Stomach smooth muscle (tissue), 2 donors: ENCODE results near the gene TRPM3.

ENCODE experiments used
- H3K27ac ChIP-seq: one replicate; pipeline ENCODE4 v1.7.0; 2013; ENCODE audit warnings: mild to moderate bottlenecking, low read length, inconsistent platforms
- H3K27me3 ChIP-seq, 2 donors: one replicate each; pipeline ENCODE4 v1.7.0; 2013; ENCODE audit warnings: low read length in 2 of 2; ENCODE audit not compliant: insufficient read depth in 2 of 2, control insufficient read depth in 1 of 2
- H3K36me3 ChIP-seq, 2 donors: one replicate each; pipeline ENCODE4 v1.7.0; 2013; ENCODE audit warnings: low read length in 2 of 2; ENCODE audit not compliant: control insufficient read depth in 2 of 2, insufficient read depth in 2 of 2
- H3K4me1 ChIP-seq: one replicate; pipeline ENCODE4 v1.7.0; 2013; ENCODE audit warnings: low read length; ENCODE audit not compliant: control insufficient read depth, insufficient read depth
- H3K4me3 ChIP-seq, 2 donors: one replicate each; pipeline ENCODE4 v1.7.0; 2013; ENCODE audit warnings: low read length in 2 of 2
- H3K9ac ChIP-seq, 2 donors: one replicate each; pipeline ENCODE4 v1.7.0; 2013; ENCODE audit warnings: low read length in 2 of 2, mild to moderate bottlenecking in 1 of 2
- H3K9me3 ChIP-seq, 2 donors: one replicate each; pipeline ENCODE4 v1.7.0; 2013; ENCODE audit warnings: low read length in 2 of 2; ENCODE audit not compliant: control insufficient read depth in 2 of 2
- donor health status: healthy.
- donor health status: Pancreatic carcinoma.

The TRPM3 gene

DNA sequence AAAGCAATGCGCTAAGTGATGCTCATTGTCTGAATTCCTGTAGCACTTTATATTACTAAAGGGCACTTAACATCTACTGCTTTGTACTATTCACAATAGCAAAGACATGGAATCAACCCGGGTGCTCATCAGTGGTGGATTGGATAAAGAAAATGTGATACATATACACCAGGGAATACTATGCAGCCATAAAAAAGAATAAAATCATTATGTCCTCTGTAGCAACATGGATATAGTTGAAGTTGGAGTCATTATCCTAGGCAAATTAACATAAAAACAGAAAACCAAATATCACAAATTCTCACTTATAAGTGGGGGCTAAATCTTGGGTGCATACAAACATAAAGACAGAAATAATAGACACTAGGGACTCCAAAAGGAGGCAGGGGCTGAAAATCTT is 308.3 kb downstream of the TRPM3 start:
- H3K27me3 ChIP-seq, result no peaks in the 10 kb centered on the region
- H3K9ac ChIP-seq, result no peak overlapping the region
- H3K36me3 ChIP-seq, result no peaks in the 10 kb centered on the region
- H3K9me3 ChIP-seq, result no peaks in the 10 kb centered on the region
- no peaks in the 10 kb centered on the region for H3K4me1 ChIP-seq
- H3K27ac ChIP-seq, result no peak overlapping the region
- H3K4me3 ChIP-seq, result no peak overlapping the region

DNA sequence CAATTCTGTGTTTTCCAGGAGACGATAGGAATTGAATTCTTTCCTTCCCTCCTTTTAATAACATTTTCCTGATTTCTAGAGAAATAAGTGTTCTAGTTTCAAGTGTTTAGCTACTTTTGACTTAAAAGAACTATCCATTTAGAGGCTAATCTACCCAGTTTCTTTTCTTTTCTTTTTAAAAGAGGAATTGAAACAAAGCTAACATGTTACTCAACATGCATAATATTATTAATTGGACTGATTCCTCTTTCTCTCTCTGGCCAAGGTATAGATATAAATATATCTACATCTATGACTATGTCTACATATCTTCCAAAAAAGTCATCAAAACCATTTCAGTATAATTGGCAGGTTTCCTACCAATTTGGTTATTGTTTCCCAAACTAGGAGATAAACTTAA is 309.8 kb downstream of the TRPM3 start:
- H3K4me1 ChIP-seq, result no peaks in the 10 kb centered on the region
- no peaks in the 10 kb centered on the region for H3K9me3 ChIP-seq
- no peak overlapping the region for H3K27ac ChIP-seq
- no peak overlapping the region for H3K4me3 ChIP-seq
- no peaks in the 10 kb centered on the region for H3K27me3 ChIP-seq
- no peak overlapping the region for H3K9ac ChIP-seq
- no peaks in the 10 kb centered on the region for H3K36me3 ChIP-seq

DNA sequence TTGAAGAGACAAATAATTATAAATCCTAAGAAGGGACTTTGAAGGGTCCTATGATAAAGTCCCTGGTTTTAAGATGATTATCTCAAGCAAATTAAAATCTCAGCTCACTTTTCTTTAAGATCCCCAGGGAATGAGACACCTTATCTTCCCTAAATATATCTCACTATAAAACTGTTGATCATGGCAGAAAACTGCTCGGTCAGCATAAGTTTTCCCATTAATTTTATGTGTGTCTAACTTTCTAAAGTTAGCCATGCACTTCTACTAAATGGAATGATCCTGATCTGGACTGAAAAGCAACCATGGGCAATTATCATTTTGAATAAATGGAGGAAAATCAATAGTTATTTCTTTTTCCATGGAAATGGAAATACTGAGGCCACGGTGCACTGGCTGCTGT is 314.5 kb downstream of the TRPM3 start:
- H3K4me1 ChIP-seq, result no peaks in the 10 kb centered on the region
- H3K36me3 ChIP-seq, result no peaks in the 10 kb centered on the region
- H3K4me3 ChIP-seq, result no peak overlapping the region
- no peaks in the 10 kb centered on the region for H3K27me3 ChIP-seq
- H3K9me3 ChIP-seq, result no peaks in the 10 kb centered on the region
- H3K9ac ChIP-seq, result no peak overlapping the region
- no peak overlapping the region for H3K27ac ChIP-seq

DNA sequence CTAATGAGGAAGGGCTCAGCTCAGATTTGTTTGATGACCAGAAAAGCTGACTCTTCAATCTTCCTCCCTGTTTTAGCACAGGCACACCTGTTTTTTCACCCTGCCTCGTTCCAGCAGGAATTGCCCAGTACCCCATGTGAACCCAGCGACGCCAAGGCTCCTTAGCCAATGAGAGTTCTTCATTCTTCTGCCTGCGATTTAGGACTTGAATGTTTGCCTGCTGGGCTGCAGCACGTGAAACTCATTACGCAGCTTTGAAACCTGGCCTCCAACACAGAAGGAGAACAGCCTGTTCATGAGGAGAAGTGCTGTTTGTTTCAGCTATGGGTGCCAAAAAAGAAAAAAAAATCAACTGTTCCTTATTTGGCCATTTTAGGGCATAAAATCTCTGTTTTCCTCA is 315.5 kb downstream of the TRPM3 start:
- no peaks in the 10 kb centered on the region for H3K27me3 ChIP-seq
- no peak overlapping the region for H3K9ac ChIP-seq
- no peak overlapping the region for H3K27ac ChIP-seq
- no peaks in the 10 kb centered on the region for H3K36me3 ChIP-seq
- no peaks in the 10 kb centered on the region for H3K9me3 ChIP-seq
- no peaks in the 10 kb centered on the region for H3K4me1 ChIP-seq
- no peak overlapping the region for H3K4me3 ChIP-seq

DNA sequence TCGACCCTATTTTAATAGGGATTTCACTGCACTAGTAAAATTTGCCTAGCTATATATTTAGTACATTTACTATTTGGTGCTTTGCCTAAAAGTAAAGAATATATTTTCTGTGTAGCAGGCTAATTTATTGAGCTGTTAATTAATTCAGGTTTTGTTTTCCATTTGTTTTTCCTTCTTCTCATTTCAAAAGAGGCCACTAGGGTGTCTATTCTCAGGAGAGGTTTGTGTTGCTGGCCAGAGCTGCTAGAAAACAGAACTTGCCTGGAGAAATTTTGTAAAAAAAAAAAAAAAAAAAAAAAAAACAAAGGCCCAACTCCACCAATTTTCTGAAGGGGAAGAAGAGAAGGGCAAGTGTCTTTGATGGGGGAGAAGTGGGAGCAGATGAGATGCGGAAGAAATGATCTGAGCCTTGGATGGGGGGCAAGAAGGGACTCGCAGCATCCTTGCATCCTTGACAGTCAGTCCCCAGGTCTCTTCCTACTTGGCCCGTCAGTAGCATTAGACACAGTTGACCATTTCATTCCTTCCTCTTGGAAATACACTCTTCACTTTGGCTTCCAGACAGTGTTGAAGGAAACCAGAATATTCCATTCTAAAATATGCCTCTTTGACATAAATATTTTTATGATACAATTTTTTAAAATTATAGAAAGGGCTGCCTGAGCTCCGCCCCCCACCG is 318.5 kb downstream of the TRPM3 start:
- Histone ChIP-seq H3K27me3 (no peaks in the 10 kb centered on the region), H3K27ac (no peak overlapping the region), H3K4me1 (no peaks in the 10 kb centered on the region), H3K9me3 (no peaks in the 10 kb centered on the region), H3K4me3 (no peak overlapping the region), H3K9ac (no peak overlapping the region), H3K36me3 (no peaks in the 10 kb centered on the region)

DNA sequence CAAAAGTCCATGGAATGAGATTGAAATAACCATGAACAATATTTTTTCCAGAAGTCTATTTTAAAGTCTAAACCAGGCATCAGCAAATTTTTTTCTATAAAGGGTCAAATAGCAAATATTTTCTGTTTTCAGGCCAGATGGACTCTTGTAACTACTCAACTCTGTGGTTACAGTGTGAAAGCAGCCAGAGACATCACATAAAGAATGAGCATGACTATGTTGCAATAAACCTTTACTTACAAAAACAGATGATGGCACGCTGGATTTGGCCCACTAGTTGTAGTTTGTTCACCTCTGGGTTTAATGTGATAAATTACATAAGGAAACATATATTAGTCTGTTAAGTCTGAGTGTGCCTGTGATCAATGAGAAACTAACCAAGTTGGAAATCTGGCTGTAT is 319.2 kb downstream of the TRPM3 start:
- no peaks in the 10 kb centered on the region for H3K36me3 ChIP-seq
- no peak overlapping the region for H3K9ac ChIP-seq

DNA sequence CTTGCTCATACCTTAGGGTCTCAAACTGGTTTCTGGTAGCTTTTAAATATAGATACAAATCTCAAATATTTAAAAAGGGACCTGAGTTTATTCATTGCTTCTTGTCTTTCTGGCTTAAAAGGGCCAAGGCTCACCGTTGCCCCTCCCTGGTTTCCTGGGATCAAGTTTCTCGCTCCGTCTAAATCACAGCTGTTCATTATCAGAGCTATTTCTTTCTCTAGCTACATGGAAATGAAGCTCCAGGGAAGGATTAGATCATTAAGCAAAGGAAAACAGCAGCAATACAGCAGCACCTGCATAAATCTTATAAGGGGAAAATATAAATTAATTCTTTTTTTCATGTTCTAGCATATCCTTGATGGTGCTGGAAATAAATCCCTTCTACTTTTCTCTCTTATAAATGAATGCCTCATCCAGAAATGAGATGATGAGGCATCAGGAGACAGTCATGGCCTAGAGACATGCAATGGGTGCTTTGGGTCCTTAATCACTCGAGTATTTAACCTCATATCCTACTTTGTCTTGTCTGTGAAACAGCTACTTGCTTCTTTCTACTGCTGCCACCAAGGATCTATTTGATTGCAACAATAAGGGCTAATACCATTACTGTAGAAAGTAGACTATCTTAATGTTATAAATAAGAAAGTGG is 320.1 kb downstream of the TRPM3 start:
- H3K27ac ChIP-seq, result no peak overlapping the region
- H3K27me3 ChIP-seq, result no peaks in the 10 kb centered on the region
- no peaks in the 10 kb centered on the region for H3K4me1 ChIP-seq
- H3K9me3 ChIP-seq, result no peaks in the 10 kb centered on the region
- H3K36me3 ChIP-seq, result no peaks in the 10 kb centered on the region
- no peak overlapping the region for H3K4me3 ChIP-seq
- H3K9ac ChIP-seq, result no peak overlapping the region

More for the DNA sequence above, 319.2 kb downstream of the TRPM3 start:
- no peaks in the 10 kb centered on the region for H3K9me3 ChIP-seq
- no peak overlapping the region for H3K4me3 ChIP-seq
- H3K27ac ChIP-seq, result no peak overlapping the region
- no peaks in the 10 kb centered on the region for H3K27me3 ChIP-seq
- H3K4me1 ChIP-seq, result no peaks in the 10 kb centered on the region

DNA sequence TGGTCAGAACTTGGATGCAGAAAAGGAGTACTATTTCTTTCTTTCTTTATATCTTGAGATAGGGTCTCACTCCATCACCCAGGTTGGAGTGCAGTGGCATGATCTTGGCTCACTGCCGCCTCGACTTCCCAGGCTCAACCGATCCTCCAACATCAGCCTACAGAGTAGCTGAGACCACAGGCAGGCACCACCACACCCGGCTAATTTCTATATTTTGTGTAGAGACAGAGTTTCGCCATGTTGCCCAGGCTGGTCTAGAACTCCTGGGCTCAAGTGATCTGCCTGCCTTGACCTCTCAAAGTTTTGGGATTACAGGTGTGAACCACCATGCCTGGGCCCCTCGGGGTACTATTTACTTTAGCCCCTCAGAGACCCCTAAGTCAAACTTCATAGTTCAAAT is 323.4 kb downstream of the TRPM3 start:
- no peaks in the 10 kb centered on the region for H3K27me3 ChIP-seq
- no peak overlapping the region for H3K4me3 ChIP-seq
- H3K27ac ChIP-seq, result no peak overlapping the region
- H3K9ac ChIP-seq, result no peak overlapping the region
- no peaks in the 10 kb centered on the region for H3K4me1 ChIP-seq
- H3K9me3 ChIP-seq, result no peaks in the 10 kb centered on the region
- H3K36me3 ChIP-seq, result no peaks in the 10 kb centered on the region

DNA sequence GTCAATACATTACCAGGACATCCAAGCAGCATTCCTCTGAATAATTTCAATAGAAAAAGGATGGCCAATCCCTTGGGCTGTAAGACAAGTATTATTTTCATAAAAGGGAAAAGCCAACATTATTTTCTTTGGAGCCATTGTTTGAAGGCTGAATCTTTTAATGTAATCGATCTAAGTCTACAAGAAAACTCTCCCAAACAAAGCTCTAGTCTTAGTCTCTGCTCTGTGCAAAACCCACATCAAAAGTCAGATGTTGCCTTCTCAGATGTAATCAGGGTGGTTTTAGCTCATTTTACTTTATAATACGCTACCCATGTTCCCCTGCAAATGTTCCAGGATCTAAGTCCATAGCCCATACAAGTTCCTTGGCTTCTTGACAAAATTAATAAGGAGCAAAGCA is 325.6 kb downstream of the TRPM3 start:
- no peaks in the 10 kb centered on the region for H3K9me3 ChIP-seq
- H3K27me3 ChIP-seq, result no peaks in the 10 kb centered on the region
- H3K27ac ChIP-seq, result no peak overlapping the region
- no peaks in the 10 kb centered on the region for H3K36me3 ChIP-seq
- no peak overlapping the region for H3K9ac ChIP-seq
- H3K4me1 ChIP-seq, result no peaks in the 10 kb centered on the region
- H3K4me3 ChIP-seq, result no peak overlapping the region

DNA sequence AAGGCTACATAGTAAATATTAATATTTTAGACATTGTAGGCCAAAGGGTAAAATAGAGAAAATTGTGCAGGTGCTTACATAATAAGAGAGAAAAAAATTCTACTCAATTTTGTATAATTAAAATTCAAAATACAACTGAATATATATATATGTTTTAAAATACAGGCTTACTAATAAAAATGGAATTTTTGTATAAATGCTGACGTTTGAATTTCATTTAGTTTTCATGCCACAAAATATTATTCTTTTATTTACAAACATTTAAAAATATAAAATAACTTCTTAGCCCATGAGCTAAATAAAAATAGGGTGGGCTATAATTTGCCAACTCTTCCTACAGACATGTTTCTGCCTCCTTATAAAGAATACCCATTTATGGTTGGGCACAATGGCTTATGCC is 328.6 kb downstream of the TRPM3 start:
- Histone ChIP-seq H3K9me3 (no peaks in the 10 kb centered on the region), H3K27me3 (no peaks in the 10 kb centered on the region), H3K4me3 (no peak overlapping the region), H3K9ac (no peak overlapping the region), H3K36me3 (no peaks in the 10 kb centered on the region), H3K4me1 (no peaks in the 10 kb centered on the region), H3K27ac (no peak overlapping the region)

DNA sequence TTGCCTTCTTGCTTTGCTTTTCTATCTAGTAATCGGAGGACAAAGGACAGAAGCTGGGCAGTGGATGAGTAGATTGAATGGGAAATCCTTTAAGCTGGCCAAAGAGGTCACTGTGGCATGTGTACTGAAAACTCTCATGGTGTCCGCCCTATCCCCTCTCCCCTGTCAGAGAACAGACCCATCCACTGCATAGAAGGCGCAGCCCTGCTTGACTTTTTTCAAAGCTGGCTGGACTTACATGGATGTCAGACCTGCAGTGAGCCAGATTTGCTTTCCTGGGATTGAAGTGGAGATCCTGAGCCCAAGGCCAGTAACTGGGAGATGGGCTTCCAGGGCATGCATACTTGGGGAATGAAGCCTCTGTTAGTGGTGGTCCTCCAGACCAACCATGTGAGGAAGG is 329.5 kb downstream of the TRPM3 start:
- H3K4me3 ChIP-seq, result no peak overlapping the region
- no peaks in the 10 kb centered on the region for H3K4me1 ChIP-seq
- no peaks in the 10 kb centered on the region for H3K27me3 ChIP-seq
- H3K27ac ChIP-seq, result no peak overlapping the region
- no peak overlapping the region for H3K9ac ChIP-seq
- H3K9me3 ChIP-seq, result no peaks in the 10 kb centered on the region
- H3K36me3 ChIP-seq, result no peaks in the 10 kb centered on the region
